NOMO-1 treated with dmso at 0.1 percent for 144 hours (cell line): Measurements from ENCODE around the gene MGME1.

Source experiments
- DNase-seq: peaks from one replicate; lab custom pipeline; 2025; ENCODE audit not compliant: unreplicated experiment; lab: John Stamatoyannopoulos, UW

MGME1 gene

GRCh38 chr20:17992224-17992637 is 23.4 kb downstream of the MGME1 start:
- DNase-seq, result no peak

DNA sequence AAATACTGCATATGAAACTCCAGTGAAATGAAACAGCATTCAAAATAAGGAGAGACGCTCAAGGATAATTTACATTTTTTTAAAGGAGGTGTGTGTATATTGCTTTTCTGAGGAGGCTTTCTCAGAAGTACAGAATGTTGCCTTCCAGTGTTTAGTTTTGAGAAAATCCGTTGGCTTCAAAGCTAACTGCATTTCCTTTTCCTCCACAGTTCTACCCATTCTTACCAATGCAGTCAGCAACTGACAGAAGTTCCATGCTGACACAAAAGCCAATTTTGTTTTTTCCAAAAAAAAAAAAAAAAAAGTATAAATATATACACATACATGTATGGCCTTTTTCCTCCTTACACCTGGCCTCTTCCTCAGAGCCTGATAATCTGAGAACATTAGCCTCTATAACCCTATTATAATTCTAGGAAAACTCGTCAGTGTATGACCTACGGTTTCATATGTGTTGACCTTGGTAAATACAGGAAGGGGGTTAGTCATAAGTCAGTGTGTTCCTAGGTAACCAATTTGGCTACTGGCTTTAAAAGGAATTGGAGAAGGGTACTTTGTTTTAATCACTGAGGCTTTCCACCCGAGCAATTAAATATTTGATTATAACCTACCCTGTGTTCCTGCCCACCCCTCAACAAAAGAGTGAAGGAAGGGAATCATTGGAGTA is 24.2 kb downstream of the MGME1 start:
- DNase-seq, result no peak

DNA sequence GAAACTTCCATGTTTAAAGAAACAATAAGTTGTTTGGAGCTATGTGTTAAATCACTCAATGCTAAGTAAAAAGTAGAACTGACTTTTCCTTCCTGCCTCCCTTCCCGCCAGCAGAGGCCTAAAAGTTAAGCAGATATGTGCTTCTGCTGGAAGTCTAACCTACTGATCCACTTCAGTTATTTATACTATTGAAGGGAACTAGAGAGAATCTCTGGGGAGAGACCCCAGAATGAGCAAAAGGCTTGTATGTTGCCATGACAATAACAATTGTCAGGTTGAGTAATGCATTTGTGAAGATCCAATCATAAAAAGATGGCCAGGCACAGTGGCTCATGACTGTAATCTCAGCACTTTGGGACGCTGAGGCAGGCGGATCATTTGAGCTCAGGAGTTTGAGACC is 24.7 kb downstream of the MGME1 start:
- DNase-seq, result no peak

DNA sequence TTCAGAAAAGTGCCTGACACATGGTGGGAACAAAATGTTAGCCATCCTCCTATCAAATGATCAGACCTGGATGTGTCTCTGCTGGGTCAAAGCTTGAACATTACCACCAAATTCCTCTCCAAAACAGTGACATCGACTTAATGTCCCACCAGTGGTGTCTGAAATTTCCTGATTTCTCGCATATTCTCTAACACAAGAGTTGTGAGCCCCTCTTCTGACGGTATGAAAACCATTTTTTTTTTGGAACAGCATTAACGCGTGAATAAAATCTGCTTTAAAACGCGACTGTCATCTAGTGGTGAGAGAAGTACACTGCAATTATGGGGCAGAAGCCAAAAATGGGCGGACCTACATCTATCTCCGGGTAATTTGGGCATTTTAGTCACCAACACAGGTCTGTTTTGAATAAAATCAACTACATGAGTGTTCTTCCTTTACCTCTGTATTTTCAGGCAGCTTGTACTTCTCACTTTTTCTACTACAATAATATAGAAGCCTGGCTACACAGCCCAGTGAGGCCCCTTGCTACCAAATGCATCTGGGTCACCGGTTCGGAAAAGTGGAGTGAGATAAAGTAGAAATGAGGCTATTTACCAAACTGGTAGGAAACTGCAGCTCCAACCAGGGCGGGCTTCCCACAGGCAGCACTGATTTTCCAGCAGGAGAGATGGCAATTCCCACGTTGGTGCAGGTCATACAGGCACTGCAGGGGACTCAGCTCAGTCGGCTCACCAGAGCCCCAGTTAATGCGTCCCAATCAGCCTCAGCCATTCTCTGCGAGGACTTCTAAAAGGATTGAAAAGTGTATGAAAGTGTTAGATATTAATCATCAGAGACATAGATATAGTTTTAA is 27.4 kb downstream of the MGME1 start:
- DNase-seq, result no peak

DNA sequence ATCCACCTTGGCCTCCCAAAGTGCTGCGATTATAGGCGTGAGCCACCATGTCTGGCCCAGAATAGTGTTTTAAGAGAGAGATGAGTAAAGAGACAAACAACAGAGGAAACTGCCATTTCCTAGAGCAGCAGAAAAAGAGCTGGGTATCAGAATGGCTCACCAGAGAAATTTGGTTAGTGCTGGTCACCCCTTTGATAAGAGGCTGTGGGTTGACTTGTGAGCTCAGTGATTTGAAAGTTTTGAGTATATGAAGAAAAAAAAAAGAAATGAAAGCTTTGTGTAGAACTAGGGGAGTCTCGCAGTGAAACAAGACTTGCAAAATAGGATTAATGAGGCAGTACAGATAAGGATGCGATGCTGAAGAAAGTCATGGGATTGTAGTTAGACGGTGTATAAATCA is 29.6 kb downstream of the MGME1 start:
- no peak for DNase-seq

GRCh38 chr20:17999566-17999965 is 30.7 kb downstream of the MGME1 start:
- DNase-seq, result no peak

DNA sequence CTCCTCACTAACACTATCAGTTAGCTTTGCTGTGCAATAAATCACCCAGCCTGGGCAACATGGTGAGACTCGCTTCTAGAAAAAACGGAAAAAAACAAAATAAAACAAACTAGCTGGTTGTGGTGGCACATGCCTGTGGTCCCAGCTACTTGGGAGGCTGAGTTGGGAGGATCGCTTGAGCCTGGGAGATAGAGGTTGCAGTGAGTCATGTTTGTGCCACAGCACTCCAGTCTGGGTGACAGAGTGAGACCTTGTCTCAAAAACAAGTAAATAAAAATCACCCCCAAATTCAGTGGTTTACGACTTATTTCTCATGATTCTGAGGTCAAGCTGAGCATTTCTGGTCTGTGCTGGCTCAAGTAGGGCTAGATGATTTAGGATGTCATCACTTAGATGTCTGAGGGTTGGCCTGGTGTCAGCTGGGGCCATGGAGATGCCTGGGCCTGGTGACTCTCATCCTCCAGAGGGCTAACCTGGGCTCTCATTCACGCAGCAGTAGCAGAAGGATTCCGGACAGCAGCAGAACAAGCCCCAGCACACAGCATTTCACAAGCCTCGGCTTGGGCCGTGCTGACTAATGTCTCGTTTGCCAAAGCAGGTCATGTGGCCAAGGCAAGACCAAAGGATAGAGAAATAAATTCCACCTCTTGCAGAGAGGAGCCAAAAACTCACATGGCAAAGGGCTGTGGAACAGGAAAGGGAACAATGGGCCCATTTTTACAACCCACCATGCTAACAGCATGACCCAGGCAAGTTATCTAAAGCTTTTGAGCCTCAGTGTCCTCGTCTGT is 32.5 kb downstream of the MGME1 start:
- DNase-seq, result no peak

- DNase-seq, result no peak
Observed at GRCh38 chr20:18003897-18004296, 35.1 kb downstream of the MGME1 start.

DNA sequence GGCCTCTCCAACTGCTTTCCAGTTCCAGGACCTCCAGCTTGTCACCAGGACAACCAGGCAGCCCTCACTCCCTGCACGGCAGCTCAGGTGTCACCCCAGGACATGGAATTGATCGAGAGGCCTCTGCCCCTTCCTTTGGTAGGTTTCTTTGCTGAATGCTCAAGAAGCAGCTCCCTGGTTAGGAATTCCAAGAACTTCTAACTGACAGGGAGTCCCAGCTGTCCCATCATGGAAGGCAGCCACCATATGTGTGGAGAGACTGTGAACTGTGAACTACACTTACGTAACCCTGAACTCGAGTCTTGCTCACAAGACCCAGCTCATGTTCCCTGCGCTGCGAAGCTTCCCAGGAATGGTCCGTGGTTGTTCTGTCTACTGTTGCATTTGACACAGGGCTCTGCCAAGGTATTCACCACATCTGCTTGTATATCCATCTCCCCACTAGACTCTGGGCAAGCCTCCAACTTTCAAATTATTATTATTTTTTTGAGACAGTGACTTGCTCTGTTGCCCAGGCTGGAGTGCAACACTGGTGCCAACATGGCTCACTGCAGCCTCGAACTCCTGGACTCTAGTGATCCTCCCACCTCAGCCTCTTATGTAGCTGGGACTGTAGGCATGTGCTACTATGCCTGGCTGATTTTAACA is 35.7 kb downstream of the MGME1 start:
- DNase-seq, result no peak

- DNase-seq, result no peak
Observed at GRCh38 chr20:18005170-18005989, 36.6 kb downstream of the MGME1 start.

DNA sequence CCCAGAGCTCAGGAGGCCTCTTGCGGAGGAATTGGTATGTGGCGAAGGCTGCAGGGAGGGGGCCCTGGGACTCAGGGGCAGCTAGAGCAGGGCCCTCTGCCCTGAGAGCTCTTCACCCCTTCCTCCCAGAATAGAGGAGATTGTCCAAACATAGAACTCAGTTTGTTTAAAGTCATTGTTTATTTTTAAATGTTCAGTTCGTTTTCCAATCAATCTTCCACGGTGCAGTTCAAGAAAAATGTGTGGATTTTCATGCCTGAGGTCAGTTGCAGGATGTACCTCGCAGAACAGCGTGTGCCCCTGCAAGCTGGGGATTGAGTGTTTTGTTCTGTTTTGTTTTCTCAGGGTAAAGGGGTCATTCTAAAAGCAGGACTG is 37.2 kb downstream of the MGME1 start:
- no peak for DNase-seq

DNA sequence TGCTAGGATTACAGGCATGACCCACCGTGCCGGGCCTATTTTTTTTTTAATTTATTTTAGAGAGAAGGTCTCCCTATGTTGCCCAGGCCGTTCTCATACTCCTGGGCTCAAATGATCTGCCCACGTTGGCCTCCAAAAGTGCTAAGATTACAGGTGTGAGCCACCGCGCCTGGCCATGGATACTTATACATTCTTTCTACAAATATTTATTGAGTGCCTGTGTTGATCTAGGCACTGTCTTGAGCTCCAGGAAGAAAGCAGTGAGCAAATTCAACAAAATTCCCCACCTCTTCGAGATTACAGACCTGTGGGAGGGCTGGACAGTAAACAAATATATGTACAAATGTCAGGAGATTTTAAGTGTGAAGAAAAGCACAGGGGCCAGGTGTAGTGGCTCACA is 37.9 kb downstream of the MGME1 start:
- DNase-seq, result no peak

- no peak for DNase-seq
Observed at GRCh38 chr20:18007534-18008292, 38.9 kb downstream of the MGME1 start.

DNA sequence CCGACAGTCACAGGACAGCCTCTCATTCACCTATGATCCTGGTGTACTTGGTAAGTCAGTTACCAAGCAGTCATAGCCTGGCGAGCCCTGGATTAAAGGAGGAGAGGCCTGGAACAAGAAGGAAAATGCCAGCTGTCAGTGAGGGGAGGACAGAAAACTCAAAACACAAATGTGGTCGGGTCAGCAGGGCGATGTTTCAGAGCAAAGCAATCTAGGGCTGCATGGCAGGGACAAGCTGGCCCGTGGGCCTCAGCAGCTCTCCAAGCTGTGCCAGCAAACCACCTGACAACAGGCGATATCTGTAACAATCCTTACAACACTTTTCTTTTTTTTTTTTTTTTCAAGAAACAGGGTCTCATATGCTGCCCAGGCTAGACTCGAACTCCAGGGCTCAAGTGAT is 40.3 kb downstream of the MGME1 start:
- no peak for DNase-seq

- DNase-seq, result no peak
Observed at GRCh38 chr20:18011482-18011881, 42.7 kb downstream of the MGME1 start.

GRCh38 chr20:18011951-18012645 is 43.3 kb downstream of the MGME1 start:
- no peak for DNase-seq

GRCh38 chr20:18012901-18013300 is 44.1 kb downstream of the MGME1 start:
- no peak for DNase-seq

DNA sequence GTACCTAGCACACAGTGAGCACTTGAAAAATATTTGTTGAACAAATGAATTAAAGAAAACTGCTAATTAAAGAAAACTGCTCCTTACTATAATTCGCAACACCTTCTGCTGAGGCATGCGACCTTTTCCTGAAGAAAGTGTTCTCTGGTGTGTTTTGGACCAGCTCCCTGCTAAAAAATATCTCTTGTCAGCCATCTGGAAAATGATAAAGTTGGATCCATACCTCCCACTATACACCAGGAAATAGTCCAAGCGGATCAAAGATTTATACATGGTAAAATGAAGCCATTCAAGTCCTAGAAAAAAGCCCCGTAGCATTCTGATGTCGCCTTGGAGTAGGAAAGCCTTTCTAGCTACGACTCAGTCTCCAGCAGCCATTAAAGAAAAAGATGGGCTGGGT is 45.6 kb downstream of the MGME1 start:
- no peak for DNase-seq

DNA sequence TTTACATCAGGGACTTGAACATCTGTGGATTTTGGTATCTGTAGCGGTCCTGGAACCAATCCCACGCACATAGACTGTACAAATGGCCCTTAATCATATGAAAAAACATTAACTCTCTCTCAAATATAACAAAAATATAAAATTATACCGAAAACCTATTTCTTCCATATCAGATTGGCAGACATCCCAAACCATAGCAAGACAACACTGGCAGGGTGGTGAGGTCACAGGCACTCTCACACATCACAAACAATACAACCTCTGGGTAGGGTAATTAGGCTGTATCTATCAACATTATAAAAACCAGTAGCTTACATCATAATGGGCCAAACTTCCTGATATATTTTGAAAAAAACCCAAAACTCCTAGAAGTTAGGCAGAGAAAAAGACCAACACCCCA is 48.0 kb downstream of the MGME1 start:
- DNase-seq, result no peak
